Fibroblast of gingiva (primary cell): ENCODE data around the gene ZFHX3.
A peak's percentile ranks its signal among the peaks of the same experiment; 100 is the strongest.

Source experiments
- DNase-seq: peaks from one replicate; pipeline ENCODE4 v3.0.0-alpha.2; 2011; ENCODE audit warnings: low read depth

The ZFHX3 gene

DNA sequence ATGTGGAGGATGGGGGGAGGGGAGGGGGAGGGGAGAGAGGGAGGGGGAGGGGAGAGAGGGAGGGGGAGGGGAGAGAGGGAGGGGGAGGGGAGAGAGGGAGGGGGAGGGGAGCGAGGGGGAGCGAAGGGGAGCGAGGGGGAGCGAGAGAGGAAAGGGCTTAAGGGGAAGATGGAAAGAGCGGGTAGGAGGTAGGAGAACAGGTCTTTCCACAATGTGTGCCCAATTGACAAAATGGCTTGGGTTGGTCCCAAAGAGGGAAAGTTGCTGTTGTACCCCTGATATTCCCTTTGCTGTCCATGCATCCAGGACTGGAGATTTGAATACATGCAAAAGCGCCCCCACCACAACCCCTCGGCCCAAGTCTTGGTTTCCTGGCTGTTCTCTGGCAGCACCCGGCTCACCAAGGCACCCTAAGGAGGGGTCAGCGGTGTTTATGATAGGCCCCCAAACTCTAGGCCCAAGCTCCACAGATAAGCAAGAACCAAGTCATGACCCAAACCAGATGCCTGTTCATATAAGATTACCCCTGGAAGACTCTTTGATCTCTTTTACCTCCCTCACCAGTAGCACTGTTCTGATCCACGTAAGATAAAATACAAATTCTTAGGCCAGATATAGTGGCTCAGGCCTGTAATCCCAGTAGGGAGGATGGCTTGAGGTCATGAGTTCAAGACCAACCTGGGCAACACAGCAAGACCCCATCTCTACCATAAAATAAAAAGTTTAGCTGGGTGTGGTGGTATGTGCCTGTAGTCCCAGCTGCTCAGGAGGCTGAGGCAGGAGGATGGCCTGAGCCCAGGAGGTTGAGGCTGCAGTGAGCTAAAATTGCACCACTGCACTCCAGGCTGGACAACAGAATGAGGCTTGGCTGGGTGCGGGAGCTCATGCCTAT lies 119.6 kb downstream of the ZFHX3 start:
- no peak for DNase-seq

DNA sequence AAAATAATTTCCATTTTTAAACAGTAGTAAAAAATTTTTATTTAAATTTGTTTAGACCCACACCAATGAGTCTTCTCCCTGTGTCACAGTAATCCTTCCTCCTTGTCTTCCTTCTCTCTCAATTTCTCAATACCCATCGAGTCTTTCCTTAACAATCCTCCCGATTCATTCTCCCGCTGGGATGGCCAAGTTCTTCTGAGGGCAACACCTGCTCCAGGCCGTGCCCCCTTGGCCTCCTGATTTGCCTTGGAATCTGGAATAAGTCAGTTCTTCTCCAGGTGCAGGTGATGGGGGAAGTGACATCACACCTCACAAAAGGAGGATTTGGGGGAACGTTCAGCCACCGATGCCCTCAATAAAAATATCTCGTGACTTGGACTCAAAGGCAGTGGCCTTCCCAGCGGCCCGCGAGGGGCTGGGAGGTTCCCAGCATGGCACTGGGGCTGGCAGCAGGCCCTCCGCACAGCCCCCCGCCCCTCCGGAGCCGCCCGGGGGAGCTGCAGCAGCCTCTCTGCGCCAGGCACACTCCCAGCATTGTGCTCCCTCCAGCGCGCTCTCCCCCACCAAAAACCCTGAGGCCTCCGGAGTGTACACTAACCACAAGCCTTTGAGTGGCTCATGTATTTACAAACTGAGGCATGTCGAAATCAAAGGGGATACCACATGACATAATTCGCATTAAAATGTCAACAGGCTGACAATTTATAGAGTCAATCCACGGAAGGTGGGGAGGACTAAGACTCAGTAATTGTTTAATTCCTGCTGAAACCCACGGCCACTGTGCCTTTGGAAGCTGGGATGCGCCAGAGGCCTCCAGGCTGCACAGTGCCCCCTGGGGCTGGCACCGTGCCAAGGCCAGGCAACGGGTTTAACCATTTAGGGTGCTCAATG lies 120.5 kb downstream of the ZFHX3 start:
- DNase-seq, result peak; percentile 80

DNA sequence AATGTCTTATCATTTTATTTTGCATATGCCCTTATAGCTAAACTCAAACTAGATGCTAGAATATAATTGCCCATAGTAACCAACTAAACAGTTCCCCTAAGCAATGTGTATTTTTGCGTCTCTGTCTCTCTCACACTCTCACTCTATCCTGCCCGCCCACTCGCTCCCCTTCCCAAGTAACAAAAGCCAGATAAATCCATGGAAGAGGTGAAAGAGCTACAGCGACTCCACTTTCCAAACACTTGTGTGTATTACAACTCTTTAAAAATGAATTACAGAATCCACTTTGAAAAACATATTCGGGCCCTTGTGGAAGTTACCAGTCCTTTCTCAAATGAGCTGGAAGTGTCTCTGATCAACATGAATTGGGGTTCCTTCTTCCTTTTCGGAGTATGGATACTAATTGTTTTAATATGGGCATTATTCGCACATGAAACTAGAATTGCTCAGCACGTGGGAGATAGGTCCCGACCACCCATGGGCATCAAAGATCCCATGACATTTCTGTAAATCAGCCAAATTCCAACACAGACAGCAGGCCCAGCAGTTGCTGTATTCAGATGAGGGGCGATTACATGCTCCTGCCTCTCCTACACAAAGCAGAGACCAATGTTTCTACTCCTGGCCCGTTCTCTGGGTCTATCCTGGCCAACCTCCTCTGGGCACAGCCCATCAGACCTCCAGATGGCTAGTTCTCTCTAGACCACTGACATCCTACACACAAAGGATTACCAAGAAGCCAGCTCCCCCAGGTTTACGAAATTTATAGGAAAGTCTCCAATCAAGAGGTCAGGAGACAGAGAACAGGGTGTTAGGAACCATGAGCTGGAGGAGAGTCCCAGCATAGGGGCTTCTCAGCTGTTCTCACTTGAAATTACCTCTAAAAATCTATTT lies 121.5 kb downstream of the ZFHX3 start:
- no peak for DNase-seq

DNA sequence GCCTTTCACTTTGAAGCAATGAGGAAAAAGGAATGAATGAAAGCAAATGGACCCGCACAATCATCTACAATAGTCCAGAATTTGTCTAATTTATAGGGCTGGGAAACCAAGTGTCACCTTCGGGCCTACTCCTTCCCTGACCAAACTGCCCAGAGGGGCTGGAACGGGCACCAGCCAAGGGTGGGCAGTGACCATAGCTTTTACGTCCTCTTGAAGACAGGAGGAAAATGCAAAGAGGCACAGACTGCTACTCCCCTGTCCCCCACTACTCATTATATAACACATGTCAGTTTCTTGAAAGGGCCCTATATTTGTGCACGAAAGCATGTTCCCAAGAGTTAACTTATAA lies 122.3 kb downstream of the ZFHX3 start:
- DNase-seq, result no peak

DNA sequence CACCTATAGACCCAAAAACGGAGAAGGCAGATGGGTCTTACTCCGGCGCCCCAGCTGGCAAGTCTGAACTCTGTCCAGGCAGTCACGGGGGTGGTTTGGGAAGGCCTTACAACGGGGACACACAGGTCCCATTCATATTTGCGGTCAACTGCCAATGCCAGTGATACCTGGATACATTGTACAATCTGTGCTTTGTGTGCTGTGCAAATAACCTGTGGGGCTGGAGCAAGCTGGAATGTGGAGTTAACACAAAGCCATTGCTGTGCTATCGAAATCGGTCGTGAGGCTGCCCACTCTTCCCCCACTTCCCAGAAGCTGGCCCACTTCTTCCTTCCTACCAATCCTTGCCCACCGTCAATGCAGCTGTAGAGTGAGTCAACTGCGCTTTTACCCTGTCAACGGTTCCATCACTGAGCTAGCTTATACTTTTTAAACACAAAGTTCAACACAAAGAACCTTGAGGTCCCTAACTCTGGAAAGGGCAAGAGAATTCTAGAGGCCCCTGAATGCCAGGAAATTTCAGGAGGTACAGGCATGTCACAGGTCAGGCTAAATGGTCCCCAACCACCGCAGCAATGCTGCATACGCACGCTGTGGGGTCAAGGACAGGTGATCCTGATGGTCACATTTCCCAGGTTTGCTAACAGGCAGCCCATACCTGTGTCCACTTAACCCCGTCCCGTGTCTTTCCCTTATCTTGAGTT lies 122.8 kb downstream of the ZFHX3 start:
- no peak for DNase-seq

DNA sequence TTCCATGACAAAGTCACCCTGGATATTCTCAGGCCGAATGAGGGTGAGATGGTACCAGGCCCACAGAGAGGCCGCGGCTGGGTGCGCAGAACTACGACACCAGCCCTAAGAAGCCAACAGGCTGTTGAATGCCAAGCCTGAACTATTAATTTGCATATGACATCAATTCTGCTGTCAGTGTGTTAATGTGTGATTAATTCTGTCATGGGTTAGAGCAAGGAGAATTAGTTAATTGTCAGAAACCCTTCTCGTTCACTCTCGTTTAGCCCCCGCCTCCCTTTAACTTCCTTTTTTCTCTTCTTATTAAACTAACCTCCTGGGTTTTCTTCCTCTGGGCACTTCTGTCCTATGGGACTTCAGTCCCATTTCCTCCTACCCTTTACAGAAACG lies 123.4 kb downstream of the ZFHX3 start:
- DNase-seq, result no peak

DNA sequence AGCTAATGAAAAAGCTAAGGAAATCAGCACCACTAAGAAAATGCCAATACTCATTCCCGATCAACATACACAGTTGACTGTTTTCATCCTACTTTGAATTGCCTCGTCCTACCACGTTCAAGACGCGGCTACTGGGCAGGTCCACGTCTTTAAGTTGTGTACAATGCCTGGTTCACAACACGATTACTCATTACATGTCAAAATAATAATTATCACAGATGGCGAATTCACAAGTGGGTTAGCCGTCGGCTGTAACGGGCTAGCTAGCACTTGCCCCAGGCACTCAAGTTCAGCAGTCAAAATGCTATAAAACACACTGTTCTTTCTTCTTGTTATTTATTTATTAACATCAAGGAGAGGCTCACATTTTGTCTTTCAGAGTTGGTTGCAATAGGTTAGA lies 124.2 kb downstream of the ZFHX3 start:
- no peak for DNase-seq

DNA sequence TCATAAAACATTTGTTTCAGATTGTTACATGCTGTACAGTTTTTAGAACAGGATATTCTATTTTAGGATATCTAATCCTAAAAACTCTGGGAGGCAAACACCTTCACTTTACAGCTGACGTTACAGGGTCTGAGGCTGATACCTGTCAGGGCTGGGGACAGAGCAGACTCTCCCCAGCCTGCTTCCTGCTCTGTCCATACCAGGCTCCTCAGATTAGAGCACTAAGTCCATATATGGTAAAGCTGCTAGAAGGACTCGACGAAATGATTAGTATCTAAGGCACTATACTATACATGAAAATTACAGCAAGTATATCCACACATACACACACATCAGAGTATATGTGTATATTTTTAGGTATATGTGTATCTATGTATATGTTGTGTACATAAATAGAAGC lies 125.2 kb downstream of the ZFHX3 start:
- DNase-seq, result no peak

DNA sequence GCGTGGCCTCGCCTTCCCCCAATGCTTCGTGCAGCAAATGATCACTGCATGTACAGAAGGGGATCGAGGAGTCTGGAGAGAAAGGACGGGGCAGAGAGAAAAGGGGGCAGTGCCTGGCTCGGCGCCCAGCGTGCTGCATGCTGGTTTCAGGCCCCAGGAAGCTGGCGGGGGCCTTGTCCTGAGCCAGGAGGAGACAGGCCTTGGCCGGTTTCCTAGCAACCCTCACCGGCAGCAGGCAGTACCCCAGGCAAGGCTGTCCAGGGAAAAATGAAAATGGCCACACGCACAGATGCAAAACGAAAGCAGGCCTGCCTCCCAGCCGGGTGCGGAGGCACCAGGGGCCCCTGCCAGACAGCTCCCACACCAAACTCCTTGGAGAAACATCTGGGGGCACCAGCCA lies 126.3 kb downstream of the ZFHX3 start:
- peak; percentile 52 for DNase-seq

DNA sequence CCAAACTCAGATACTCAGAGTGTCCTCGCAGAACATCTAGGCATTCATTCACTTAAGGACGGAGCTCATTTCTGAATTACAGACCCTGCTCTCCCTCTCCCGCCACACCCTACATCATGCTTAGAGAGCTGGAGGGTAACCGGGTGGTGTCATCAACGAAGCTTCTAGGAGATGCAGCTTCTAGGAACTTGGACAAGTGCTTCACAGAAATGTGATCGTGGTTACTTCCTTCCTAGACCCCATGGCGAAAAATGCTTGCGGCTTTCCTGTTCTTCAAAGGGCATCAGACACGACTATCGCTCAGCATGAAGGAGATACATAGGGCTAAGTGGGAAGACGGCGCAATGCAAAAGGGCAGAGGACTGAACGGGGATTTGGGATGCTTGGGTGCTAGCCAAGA lies 126.8 kb downstream of the ZFHX3 start:
- no peak for DNase-seq

DNA sequence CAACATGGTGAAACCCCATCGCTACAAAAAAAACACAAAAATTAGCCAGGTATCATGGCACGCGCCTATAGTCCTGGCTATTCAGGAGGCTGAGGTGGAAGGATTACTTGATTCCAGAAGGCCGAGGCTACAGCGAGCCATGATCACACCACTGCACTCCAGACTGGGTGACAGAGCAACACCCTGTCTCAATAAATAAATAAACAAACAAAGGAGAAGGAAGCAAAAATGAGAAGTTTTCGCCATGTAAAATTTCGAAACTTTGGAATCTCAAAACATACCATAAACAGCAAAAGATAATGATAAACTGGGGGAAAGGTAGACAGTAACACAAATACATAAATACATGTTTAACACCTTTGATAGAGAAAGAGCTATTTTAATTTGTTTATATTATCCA lies 130.9 kb downstream of the ZFHX3 start:
- no peak for DNase-seq

DNA sequence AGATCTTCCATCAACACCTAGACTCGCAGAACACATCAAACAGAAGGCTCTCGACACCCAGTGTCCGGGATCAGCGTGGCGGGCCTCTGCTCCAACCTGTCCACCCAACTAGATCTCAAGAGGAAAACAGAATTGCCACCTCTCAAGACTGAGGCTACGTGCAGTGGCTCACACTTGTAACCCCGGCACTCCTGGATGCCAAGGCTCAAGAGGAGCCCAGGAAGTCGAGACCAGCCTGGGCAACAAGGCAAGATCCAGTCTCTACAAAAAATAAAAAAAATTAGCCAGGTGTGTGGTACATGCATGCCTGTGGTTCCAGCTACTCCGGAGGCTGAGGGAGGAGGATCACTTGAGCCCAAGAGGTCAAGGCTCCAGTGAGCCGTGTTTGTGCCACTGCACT lies 132.6 kb downstream of the ZFHX3 start:
- DNase-seq, result no peak

DNA sequence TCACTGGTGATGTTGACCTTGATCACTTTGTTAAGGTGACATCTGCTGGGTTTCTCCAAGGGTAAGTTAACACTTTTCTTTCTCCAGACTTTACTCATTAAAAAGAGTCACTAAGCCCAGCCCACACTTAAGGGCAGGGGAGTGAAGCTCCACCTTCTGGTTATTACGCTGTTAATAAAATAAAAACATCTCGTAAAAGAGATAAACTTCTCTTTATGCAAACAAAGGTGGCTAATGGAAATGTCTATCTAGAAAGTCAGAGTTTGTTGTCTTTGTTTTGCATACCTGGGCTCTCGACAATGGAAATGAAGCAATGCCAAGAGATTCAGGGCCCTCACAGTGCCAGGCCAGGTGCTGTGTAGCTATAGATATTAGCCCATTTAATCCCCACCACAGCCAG lies 134.4 kb downstream of the ZFHX3 start:
- no peak for DNase-seq

DNA sequence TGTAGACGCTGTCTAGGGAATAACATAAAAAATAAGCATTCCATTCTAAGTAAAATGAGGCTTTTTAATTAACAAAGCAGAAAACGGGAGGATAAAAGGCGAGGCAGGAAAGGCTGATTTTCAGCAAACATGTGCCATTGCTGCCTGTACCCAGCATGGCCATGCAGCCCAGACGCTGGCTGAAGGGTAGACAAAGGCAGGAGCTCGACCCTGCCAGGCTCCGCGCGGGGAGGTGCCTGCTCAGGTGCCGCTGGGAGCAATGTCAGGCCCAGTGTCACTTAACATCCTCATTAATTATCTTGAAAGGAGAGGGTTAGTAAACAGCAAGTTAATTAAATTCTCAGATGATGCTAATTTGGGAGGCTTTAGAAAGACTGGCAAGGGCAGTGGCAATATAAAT lies 136.0 kb downstream of the ZFHX3 start:
- DNase-seq, result no peak

DNA sequence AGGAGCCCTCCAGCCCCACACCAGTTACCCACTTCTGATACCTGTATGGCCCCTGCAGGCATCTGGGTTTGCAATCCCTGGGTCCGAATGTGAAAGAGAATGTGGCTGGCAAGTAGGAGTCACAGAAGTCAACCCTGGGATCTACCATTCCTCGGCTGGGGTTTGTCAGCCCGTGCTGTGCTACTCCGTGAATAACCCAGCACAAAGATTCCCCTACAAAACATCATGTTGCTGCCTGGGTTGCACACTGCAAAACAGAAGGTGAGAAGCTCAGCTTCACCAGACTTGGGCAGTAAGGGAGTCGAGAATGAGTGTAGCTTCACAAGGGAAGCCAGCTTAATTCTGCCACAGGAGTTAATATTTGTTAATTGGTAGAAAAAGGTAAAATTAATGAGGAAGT lies 137.1 kb downstream of the ZFHX3 start:
- DNase-seq, result no peak

DNA sequence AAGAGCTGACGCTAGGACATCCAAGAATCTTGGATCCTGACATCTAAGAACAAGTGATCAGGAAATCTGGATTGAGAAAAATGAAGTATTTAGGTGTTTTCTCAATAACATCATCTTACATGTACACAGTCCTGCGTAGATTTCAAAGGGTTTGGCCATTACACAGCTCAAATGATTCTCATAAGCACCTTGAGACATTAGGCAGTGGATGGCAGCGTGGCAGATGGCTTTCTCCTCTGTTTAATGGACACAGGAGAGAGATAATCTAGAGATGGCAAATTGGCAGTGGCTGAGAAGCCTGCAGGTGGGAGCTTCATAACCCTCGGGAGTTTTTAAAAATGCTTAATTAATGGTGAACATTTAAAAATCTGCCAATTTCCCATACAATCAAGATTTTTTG lies 137.5 kb downstream of the ZFHX3 start:
- DNase-seq, result no peak

DNA sequence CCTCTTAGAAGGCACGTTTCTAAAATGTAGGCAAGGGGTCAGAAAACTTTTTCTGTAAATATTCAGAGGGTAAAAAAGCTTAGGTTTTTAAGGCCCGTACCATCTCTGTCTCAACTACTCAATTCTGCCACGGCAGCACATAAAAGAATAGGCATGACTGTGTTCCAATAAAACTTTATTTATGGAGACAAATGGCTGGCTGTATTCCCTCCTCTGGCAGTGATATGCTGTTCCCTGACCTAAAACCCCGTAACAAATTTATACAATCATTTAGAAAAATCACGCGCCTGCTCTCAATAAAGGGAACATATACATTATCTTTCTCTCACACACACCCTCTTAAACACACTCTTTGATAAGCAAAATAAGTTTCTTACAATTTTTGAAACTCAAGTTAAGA lies 138.7 kb downstream of the ZFHX3 start:
- DNase-seq, result no peak

DNA sequence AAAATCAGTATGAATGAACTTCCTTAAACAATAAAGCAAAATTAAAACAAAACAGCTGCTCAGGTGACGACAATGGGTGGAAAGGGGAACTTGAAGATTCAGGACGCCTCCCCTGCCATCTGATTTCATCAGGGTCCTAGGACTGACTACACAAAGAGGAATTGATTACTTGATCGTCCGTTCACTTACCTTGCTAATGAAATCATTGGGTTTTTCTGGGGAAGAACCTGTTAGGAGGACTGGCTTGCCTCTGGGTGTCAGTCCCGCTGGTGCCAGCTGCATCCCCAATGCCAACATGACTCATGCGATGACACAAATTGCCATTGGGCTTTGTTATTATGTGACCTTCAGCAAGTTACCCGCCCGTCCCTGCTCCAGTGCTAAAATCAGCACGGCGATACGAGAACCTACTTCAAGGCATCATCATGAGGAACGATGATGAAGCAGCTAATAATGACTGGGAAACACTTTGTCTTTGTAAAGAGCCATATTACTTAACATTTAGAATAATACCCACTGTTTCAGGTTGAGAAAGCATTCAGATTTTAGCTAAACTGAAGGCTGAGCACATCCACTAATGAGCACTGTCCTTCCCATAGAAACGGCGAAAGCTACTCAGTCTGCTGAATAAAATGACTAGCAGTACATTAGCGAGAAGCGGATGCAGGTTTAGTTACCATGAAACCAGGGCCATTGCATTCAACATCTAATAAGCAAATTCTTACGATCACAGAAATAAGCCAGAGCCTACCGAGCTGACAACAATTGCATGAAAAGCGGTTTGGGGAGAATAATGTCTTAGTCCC lies 139.4 kb downstream of the ZFHX3 start:
- DNase-seq, result no peak

DNA sequence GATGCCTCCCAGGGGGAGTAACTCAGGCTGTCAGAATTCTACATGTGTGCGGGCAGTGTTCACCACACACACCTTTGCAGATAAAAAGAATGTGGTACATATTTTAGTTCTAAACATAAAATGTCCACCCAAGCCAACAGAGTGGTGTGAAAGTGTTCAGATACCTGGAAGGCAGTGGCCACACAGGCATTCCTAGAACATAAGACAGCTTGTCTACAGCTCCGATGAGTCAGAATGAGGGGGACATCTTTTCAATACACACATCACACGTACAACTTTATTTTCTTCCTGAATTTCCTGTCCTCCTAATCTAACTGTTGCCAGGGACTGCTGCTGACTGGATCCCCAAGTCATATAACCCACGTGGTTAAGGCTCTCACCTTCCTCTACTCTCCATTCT lies 142.3 kb downstream of the ZFHX3 start:
- DNase-seq, result no peak

DNA sequence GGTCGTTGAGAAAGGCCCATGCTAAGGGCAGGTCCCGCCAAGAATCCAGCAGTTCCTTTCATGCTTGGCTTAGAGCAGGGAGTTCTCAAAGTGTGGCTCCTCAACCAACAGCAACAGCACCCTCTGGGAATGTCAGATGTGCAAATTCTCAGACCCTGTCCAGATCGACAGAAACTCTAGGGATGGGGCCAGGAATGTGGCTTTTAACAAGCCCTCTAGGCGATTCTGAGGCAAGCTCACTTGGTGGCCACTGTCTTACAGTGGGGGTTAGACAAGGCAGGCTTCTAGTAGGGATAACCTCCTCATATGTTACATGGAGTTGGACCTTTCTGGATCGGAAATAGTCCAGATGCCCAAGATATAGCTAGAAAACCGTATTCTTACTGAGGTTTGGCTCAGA lies 144.8 kb downstream of the ZFHX3 start:
- DNase-seq, result no peak

DNA sequence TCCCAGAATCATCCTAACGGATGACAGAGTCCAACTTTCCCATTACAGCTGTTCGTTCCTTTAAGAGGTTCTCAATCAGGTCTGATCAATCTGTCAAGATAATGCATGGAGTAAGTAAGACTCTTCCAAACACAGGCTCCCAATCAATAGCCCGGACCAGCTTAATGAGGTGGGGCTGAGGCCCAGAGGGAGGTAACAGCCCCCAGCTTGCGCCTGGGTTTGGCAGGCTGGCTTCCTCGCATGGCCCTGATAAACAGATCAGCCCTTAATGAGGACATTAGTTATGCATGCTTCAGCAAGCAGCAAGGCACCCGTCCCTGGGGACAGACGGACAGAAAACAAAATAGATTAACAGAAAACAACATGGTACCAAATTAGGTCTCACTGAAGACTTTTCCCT lies 145.7 kb downstream of the ZFHX3 start:
- no peak for DNase-seq
